Progenitor cell of endocrine pancreas (in vitro differentiated cells): ENCODE measurements around the gene ACSS3. TPM values are rescaled to one million over a fixed set of nuclear protein-coding genes. Genes with fewer than 3 reads are reported as not detected.
A peak's percentile ranks its signal among the peaks of the same experiment; 100 is the strongest.

ENCODE experiments used
- DNase-seq: peaks from one replicate; pipeline ENCODE4 v3.0.0; 2021; ENCODE audit warnings: low spot score; ENCODE audit not compliant: unreplicated experiment
- H3K27ac Mint-ChIP-seq: 2 replicates; pipeline ENCODE4 v1.8.0; 2021; ENCODE audit warnings: mild to moderate bottlenecking, moderate library complexity, mixed read lengths
- H3K27me3 Mint-ChIP-seq: 2 replicates; pipeline ENCODE4 v1.8.0; 2021; ENCODE audit warnings: mixed read lengths
- H3K36me3 Mint-ChIP-seq: 2 replicates; pipeline ENCODE4 v1.8.0; 2022; ENCODE audit warnings: mixed read lengths; ENCODE audit not compliant: insufficient read depth
- H3K4me1 Mint-ChIP-seq: 2 replicates; pipeline ENCODE4 v1.8.0; 2021; ENCODE audit warnings: low read depth, mixed read lengths
- H3K4me3 Mint-ChIP-seq: 2 replicates; pipeline ENCODE4 v1.8.0; 2021; ENCODE audit warnings: low read depth, mild to moderate bottlenecking, moderate library complexity, mixed read lengths
- H3K9me3 Mint-ChIP-seq: 2 replicates; pipeline ENCODE4 v1.8.0; 2021; ENCODE audit warnings: low read depth, mixed read lengths
- microRNA-seq: library from miRNA; unstranded; fragments of <30 nt; microRNA quantifications from one replicate; pipeline ENCODE4 v1.1.0, GENCODE V29; 2020; ENCODE audit warnings: borderline number of aligned reads; ENCODE audit not compliant: unreplicated experiment
- total RNA-seq: library from RNA; stranded (reverse); gene quantifications from 2 replicates; pipeline ENCODE4 v1.2.1, GENCODE V29; 2021
- TF ChIP-seq, protein P1 (sequence below): fragments of 200-600 bp; sonication (generic); IDR thresholded peaks from one replicate; pipeline ENCODE4 v1.5.0; 2021; ENCODE audit warnings: antibody characterized with exemption, mild to moderate bottlenecking; ENCODE audit not compliant: unreplicated experiment

The ACSS3 gene
- total RNA-seq, 1 donor from 2014 or later: 15.9 TPM

DNA sequence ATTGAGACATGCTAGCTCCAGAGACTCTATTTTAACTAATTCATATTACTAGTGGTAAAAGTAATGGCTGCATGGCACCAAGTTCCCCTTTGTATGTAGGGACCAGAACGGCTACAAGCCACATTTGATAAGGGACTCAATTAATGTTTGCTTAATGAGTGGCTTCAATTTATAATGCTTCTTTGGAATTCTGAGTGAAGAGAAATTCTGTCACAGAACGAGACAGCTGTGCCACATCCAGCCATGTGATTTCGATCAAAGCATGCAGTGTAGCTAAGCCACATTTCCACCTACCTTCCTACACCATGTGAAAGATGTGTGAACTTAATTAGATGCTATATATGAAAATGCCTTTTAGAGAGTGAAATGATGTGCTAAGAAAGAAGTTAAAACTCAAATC is 217.4 kb downstream of the ACSS3 start:
- H3K27ac Mint-ChIP-seq: no peak overlapping the region
- TF ChIP-seq, protein P1, sequence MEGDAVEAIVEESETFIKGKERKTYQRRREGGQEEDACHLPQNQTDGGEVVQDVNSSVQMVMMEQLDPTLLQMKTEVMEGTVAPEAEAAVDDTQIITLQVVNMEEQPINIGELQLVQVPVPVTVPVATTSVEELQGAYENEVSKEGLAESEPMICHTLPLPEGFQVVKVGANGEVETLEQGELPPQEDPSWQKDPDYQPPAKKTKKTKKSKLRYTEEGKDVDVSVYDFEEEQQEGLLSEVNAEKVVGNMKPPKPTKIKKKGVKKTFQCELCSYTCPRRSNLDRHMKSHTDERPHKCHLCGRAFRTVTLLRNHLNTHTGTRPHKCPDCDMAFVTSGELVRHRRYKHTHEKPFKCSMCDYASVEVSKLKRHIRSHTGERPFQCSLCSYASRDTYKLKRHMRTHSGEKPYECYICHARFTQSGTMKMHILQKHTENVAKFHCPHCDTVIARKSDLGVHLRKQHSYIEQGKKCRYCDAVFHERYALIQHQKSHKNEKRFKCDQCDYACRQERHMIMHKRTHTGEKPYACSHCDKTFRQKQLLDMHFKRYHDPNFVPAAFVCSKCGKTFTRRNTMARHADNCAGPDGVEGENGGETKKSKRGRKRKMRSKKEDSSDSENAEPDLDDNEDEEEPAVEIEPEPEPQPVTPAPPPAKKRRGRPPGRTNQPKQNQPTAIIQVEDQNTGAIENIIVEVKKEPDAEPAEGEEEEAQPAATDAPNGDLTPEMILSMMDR: no peak

DNA sequence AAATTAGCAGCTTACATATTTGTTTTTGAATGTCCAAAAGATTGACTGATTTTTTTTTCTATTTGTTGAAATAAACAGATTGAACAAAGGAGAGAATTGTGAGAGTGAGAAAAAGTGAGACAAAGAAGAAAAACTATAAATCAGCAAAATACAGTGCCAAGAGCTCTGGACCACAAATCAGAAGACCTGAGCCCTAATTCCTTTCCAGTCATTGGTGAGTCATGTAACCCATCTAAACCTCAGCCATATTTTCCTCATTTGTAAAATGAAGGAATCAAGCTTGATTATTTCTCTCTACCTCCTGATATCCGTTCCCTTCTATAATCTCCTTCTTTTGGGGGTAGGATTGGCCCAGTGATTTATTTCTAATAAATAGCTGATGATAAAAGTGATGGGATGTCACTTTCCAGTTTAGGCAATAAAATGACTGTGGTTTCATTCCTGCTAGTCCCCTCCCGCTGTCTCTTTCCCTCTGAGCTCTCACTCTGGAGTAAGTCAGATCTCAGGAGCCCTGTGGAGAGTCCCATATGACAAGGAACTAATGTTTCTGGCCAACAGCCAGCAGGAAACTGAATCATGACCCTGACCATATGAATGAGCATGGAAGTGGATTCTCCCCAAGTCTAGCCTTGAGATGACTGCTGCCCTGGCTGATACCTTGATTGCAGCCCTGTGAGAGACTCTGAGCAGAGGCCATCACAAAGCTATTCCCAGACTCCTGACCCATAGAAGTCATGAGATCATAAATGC is 218.9 kb downstream of the ACSS3 start:
- H3K4me1 Mint-ChIP-seq: no peaks in the 10 kb centered on the region
- no peaks in the 10 kb centered on the region for H3K27me3 Mint-ChIP-seq
- H3K4me3 Mint-ChIP-seq: no peak overlapping the region
- H3K36me3 Mint-ChIP-seq: no peaks in the 10 kb centered on the region
- TF ChIP-seq, protein P1: no peak
- no peaks in the 10 kb centered on the region for H3K9me3 Mint-ChIP-seq
- H3K27ac Mint-ChIP-seq: no peak overlapping the region
- DNase-seq: no peak

More for the DNA sequence above, 217.4 kb downstream of the ACSS3 start:
- H3K9me3 Mint-ChIP-seq: no peaks in the 10 kb centered on the region
- no peaks in the 10 kb centered on the region for H3K4me1 Mint-ChIP-seq
- H3K4me3 Mint-ChIP-seq: no peak overlapping the region
- no peaks in the 10 kb centered on the region for H3K27me3 Mint-ChIP-seq
- DNase-seq: no peak
- H3K36me3 Mint-ChIP-seq: no peaks in the 10 kb centered on the region

DNA sequence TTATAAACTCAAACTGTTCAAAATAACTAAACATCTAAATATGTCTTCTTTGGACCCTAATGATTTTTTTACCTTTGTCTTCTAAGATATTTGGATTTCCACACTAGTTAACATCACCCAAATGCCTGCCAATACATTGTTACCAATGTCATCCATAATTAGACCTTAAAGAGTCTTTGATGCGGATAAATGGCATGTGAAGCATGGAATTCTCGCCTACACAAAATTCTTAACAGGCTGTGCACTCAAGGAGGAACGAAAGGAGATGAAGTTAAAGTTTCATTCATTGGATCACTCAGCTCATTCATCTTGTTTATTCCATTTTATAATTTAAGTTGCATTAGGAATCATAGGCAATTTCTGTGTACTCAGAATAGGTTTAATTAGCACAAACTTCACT is 219.7 kb downstream of the ACSS3 start:
- H3K27me3 Mint-ChIP-seq: no peaks in the 10 kb centered on the region
- no peak for DNase-seq
- H3K4me1 Mint-ChIP-seq: no peaks in the 10 kb centered on the region
- H3K27ac Mint-ChIP-seq: no peak overlapping the region
- no peaks in the 10 kb centered on the region for H3K9me3 Mint-ChIP-seq
- TF ChIP-seq, protein P1: no peak
- H3K4me3 Mint-ChIP-seq: no peak overlapping the region
- no peaks in the 10 kb centered on the region for H3K36me3 Mint-ChIP-seq

DNA sequence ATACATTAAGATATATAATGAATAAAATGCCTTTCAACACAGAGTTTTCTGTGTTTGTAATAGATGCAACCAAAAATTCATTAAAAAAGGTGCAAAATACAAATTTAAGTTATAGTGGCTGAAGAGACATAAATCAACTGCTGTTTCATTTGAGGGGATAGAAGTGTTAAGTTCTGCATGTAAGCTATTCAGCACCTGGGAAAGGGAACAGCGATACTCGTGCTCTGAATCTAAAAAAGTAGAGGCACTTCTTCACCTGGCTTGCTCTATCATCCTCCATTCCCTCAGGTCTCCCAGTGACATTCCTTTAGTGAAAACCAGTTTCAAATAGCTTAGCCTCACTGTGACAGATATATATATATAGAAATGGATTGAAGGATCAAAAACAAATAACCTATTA is 222.6 kb downstream of the ACSS3 start:
- H3K27me3 Mint-ChIP-seq: no peaks in the 10 kb centered on the region
- DNase-seq: peak; percentile 18
- TF ChIP-seq, protein P1: no peak
- H3K36me3 Mint-ChIP-seq: no peaks in the 10 kb centered on the region
- H3K4me1 Mint-ChIP-seq: no peaks in the 10 kb centered on the region
- H3K9me3 Mint-ChIP-seq: no peaks in the 10 kb centered on the region
- H3K4me3 Mint-ChIP-seq: no peak overlapping the region
- H3K27ac Mint-ChIP-seq: no peak overlapping the region

DNA sequence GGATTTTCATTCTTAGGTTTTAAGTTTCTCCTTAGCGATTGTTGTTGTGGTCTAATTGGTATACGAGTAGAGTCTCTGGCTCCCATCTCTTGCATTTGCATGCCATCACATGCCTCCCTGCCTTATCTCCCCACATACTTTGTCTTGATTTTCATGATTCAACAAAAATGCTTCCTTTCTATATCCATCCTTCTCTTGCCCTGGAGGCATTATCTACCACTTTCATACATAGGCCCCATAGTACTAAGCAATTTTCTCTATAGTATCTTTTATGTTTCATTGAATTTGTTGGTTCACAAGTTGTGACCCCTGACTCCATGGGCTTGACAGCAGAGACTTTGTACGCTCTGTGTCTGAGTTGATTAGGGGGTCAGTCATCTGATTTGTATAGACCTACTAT is 226.1 kb downstream of the ACSS3 start:
- TF ChIP-seq, protein P1: no peak
- Mint-ChIP-seq H3K27me3 (no peaks in the 10 kb centered on the region), H3K4me1 (no peaks in the 10 kb centered on the region), H3K36me3 (no peaks in the 10 kb centered on the region), H3K9me3 (no peaks in the 10 kb centered on the region), H3K4me3 (no peak overlapping the region), H3K27ac (no peak overlapping the region)
- DNase-seq: no peak

Small RNAs within 50 kb of the gene (microRNA-seq; reads per million reads assigned to microRNA genes)
- gene MIR4699: not detected

Other genes with a start within 250 kb of the ACSS3 start
- gene LIN7A, start 140.1 kb upstream of the ACSS3 start, total RNA-seq: 7.1 and 8.2 TPM in 2 replicates